Colon (tissue), 2 donors: ENCODE results near the gene WDR77.

Experiments used
- FAIRE-seq: peaks from 2 replicates; lab custom pipeline; 2012; peaks lifted over from hg19 to GRCh38; lab: Jason Lieb, UNC
- donor health status: control.
- donor health status: control.

WDR77 gene

GRCh38 chr1:111468717-111469100, 19.7 kb upstream of the WDR77 start:
- FAIRE-seq: no peak

GRCh38 chr1:111467865-111468716, 19.0 kb upstream of the WDR77 start:
- no peak for FAIRE-seq

- FAIRE-seq: no peak
Measured at GRCh38 chr1:111466480-111466879, 17.4 kb upstream of the WDR77 start.

- FAIRE-seq: no peak
Measured at GRCh38 chr1:111465754-111466153, 16.7 kb upstream of the WDR77 start.

GRCh38 chr1:111463029-111463683, 14.1 kb upstream of the WDR77 start:
- FAIRE-seq: no peak

- FAIRE-seq: no peak
Measured at GRCh38 chr1:111462370-111463028, 13.4 kb upstream of the WDR77 start.

- FAIRE-seq: no peak
Measured at GRCh38 chr1:111461765-111462164, 12.7 kb upstream of the WDR77 start.

- FAIRE-seq: no peak
Measured at GRCh38 chr1:111455642-111456031, 6.6 kb upstream of the WDR77 start.

- FAIRE-seq: no peak
Measured at GRCh38 chr1:111454859-111455641, 6.0 kb upstream of the WDR77 start.

- no peak for FAIRE-seq
Measured at GRCh38 chr1:111453706-111454105, 4.7 kb upstream of the WDR77 start.

- no peak for FAIRE-seq
Measured at GRCh38 chr1:111452581-111452980, 3.5 kb upstream of the WDR77 start.

GRCh38 chr1:111450185-111450584, 1.1 kb upstream of the WDR77 start:
- FAIRE-seq: no peak

- no peak for FAIRE-seq
Measured at GRCh38 chr1:111449703-111450017, 604 bp upstream of the WDR77 start.

- no peak for FAIRE-seq
Measured at GRCh38 chr1:111448482-111448917, 556 bp downstream of the WDR77 start.

- FAIRE-seq: no peak
Measured at GRCh38 chr1:111446967-111447892, 1.8 kb downstream of the WDR77 start.

GRCh38 chr1:111446546-111446945, 2.5 kb downstream of the WDR77 start:
- no peak for FAIRE-seq

GRCh38 chr1:111444031-111444430, 5.0 kb downstream of the WDR77 start:
- no peak for FAIRE-seq

GRCh38 chr1:111442457-111442856, 6.6 kb downstream of the WDR77 start:
- no peak for FAIRE-seq

GRCh38 chr1:111441573-111442192, 7.4 kb downstream of the WDR77 start:
- no peak for FAIRE-seq

- no peak for FAIRE-seq
Measured at GRCh38 chr1:111439461-111440351, 9.3 kb downstream of the WDR77 start.
